SU-DHL-6 (cell line): ENCODE data around the gene MGAT1.

Experiments used
- H2AFZ ChIP-seq: fragments of 200-600 bp; sonication (generic); 2 replicates; pipeline ENCODE4 v1.6.1; 2014; ENCODE audit warnings: low read depth, mild to moderate bottlenecking, moderate library complexity, mixed read lengths, antibody characterized with exemption, low read length; ENCODE audit not compliant: severe bottlenecking
- H3F3A ChIP-seq: fragments of 200-600 bp; shearing (Covaris generic); 2 replicates; pipeline ENCODE4 v1.6.0; 2016; ENCODE audit warnings: antibody characterized with exemption, mild to moderate bottlenecking; ENCODE audit not compliant: insufficient read depth
- H3K27ac ChIP-seq: fragments of 200-600 bp; sonication (generic); 2 replicates; pipeline ENCODE4 v1.5.1; 2016; ENCODE audit warnings: low read depth, mild to moderate bottlenecking, low read length, moderate library complexity, mixed read lengths
- H3K27me3 ChIP-seq: fragments of 200-600 bp; sonication (generic), shearing (Covaris generic); 2 replicates; pipeline ENCODE4 v1.6.0; 2014; ENCODE audit warnings: mild to moderate bottlenecking, low read length
- H3K36me3 ChIP-seq: fragments of 200-600 bp; sonication (generic); 2 replicates; pipeline ENCODE4 v1.6.1; 2014; ENCODE audit warnings: mild to moderate bottlenecking, low read length, mixed read lengths
- H3K4me2 ChIP-seq: fragments of 300-600, 200-600 bp; shearing (Covaris generic), sonication (generic); 2 replicates; pipeline ENCODE4 v1.6.0; 2014; ENCODE audit warnings: low read length, low read depth, mild to moderate bottlenecking; ENCODE audit not compliant: poor library complexity, severe bottlenecking
- H3K4me3 ChIP-seq: fragments of 200-600 bp; sonication (generic); 2 replicates; pipeline ENCODE4 v1.5.1; 2014; ENCODE audit warnings: antibody characterized with exemption, low read length, mild to moderate bottlenecking, mixed read lengths; ENCODE audit not compliant: insufficient read depth, poor library complexity, severe bottlenecking
- H3K79me2 ChIP-seq: fragments of 200-600 bp; sonication (generic); 2 replicates; pipeline ENCODE4 v1.6.1; 2014; ENCODE audit warnings: mild to moderate bottlenecking, low read length, moderate library complexity; ENCODE audit not compliant: insufficient read depth
- H3K9ac ChIP-seq: fragments of 200-600 bp; sonication (generic); 2 replicates; pipeline ENCODE4 v1.7.0; 2014; ENCODE audit warnings: mild to moderate bottlenecking, low read length
- H3K9me2 ChIP-seq: fragments of 200-600 bp; sonication (generic); replicated peaks from 2 replicates; pipeline ENCODE4 v1.6.1; 2014; ENCODE audit warnings: low read length; ENCODE audit not compliant: insufficient read depth
- H3K9me3 ChIP-seq: fragments of 200-600 bp; sonication (generic); 2 replicates; pipeline ENCODE4 v1.6.1; 2014; ENCODE audit warnings: low read length, mixed read lengths; ENCODE audit not compliant: insufficient read depth
- H4K20me1 ChIP-seq: fragments of 200-600 bp; sonication (generic); 2 replicates; pipeline ENCODE4 v1.6.1; 2014; ENCODE audit warnings: low read depth, mild to moderate bottlenecking, antibody characterized with exemption, low read length, moderate library complexity, mixed read lengths
- EZH2phosphoT487 ChIP-seq: fragments of 200-600 bp; sonication (generic), shearing (Covaris generic); conservative IDR thresholded peaks from 2 replicates; pipeline ENCODE4 v1.6.1; 2018; ENCODE audit warnings: mild to moderate bottlenecking, antibody characterized with exemption, low read length, moderate library complexity, mixed read lengths
- TF ChIP-seq, protein P1 (sequence below): fragments of 200-600 bp; sonication (generic); IDR thresholded peaks from one replicate; pipeline ENCODE4 v1.5.1; 2017; ENCODE audit warnings: antibody characterized with exemption, mild to moderate bottlenecking, low read length, moderate library complexity; ENCODE audit not compliant: insufficient read depth, poor library complexity, severe bottlenecking

MGAT1 gene

DNA sequence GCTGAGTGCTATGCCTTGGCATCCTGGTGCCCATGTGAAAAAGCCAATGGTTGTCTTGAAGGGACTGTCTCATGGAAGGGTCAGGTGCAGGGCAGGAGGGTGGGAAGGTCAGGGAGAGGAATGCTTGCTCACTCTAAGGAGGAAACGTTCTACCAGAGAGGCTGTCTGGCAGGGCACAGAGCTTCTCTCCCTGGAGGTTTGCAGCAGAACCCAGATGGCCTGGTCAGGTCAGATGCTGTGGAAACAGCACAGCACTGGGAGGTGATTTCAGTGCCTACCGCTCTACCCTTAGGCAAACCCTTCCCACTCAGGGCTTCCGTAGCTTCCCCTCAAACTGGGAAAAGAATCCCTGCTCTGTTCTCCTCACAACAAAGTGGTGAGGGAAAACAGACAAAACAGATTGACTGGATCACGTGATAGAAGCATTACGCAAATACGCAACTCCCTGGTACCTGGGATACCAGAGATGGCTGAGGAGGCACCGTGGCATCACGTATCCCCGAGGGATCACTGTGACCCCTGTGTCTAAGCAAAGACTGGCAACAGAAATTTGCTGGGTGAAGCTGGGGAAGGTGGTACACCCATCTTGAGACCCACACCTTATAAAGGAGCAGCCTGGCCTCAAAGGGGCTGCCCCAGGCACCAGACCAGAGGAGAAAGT is 3.9 kb upstream of the MGAT1 start:
- H3K4me3 ChIP-seq = no peak overlapping the region
- H3F3A ChIP-seq = peaks cover 33% of the 10 kb centered on the region

DNA sequence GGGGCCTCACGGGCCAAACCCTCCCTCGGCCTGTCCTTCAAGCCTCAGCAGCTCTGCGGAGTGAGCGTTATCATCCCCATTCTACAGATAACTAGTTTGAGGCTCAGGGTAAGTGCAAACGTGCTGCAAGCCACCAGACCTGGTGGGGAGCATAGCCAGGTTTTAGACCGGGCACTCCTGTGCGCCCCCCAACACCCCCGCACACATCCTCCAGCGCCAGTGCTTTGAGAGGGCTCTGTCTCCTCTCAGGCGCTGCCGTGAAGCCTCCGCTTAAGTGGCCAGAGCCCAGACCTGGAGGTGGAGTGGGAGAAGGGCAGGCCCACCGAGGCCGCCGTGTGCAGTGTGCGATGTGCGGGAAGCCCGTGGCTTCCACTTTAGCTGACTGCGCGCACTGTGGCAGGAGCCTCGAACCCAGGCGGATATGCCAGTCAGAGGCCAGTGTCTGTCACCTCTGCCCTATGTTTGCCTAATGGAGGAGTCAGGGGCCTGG is 1.6 kb upstream of the MGAT1 start:
- Histone ChIP-seq H2AFZ (peak overlapping the region; percentile 54), H4K20me1 (peaks cover 13% of the 10 kb centered on the region; the same call in 1 of the 2 replicates), H3F3A (peaks cover 28% of the 10 kb centered on the region), H3K9me2 (no peaks in the 10 kb centered on the region), H3K4me3 (peak overlapping the region; percentile 78), H3K27ac (peak overlapping the region; percentile 92), H3K9ac (peak overlapping the region; percentile 68), H3K36me3 (no peaks in the 10 kb centered on the region), H3K79me2 (peaks cover 59% of the 10 kb centered on the region), H3K4me2 (peak overlapping the region; percentile 96), H3K27me3 (no peaks in the 10 kb centered on the region), H3K9me3 (no peaks in the 10 kb centered on the region)
- TF ChIP-seq EZH2phosphoT487 = no peak
- TF ChIP-seq, protein P1, sequence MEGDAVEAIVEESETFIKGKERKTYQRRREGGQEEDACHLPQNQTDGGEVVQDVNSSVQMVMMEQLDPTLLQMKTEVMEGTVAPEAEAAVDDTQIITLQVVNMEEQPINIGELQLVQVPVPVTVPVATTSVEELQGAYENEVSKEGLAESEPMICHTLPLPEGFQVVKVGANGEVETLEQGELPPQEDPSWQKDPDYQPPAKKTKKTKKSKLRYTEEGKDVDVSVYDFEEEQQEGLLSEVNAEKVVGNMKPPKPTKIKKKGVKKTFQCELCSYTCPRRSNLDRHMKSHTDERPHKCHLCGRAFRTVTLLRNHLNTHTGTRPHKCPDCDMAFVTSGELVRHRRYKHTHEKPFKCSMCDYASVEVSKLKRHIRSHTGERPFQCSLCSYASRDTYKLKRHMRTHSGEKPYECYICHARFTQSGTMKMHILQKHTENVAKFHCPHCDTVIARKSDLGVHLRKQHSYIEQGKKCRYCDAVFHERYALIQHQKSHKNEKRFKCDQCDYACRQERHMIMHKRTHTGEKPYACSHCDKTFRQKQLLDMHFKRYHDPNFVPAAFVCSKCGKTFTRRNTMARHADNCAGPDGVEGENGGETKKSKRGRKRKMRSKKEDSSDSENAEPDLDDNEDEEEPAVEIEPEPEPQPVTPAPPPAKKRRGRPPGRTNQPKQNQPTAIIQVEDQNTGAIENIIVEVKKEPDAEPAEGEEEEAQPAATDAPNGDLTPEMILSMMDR = no peak

More for the DNA sequence above, 3.9 kb upstream of the MGAT1 start:
- Histone ChIP-seq H3K36me3 (no peaks in the 10 kb centered on the region), H3K27me3 (no peaks in the 10 kb centered on the region), H4K20me1 (peaks cover 4% of the 10 kb centered on the region; the same call in 1 of the 2 replicates), H3K4me2 (peak overlapping the region; percentile 92), H3K9me2 (no peaks in the 10 kb centered on the region), H3K9me3 (no peaks in the 10 kb centered on the region), H3K27ac (peak overlapping the region; percentile 34), H2AFZ (no peak overlapping the region), H3K79me2 (peaks cover 40% of the 10 kb centered on the region), H3K9ac (peak overlapping the region; percentile 71)
- TF ChIP-seq, protein P1 = no peak
- no peak for TF ChIP-seq EZH2phosphoT487

DNA sequence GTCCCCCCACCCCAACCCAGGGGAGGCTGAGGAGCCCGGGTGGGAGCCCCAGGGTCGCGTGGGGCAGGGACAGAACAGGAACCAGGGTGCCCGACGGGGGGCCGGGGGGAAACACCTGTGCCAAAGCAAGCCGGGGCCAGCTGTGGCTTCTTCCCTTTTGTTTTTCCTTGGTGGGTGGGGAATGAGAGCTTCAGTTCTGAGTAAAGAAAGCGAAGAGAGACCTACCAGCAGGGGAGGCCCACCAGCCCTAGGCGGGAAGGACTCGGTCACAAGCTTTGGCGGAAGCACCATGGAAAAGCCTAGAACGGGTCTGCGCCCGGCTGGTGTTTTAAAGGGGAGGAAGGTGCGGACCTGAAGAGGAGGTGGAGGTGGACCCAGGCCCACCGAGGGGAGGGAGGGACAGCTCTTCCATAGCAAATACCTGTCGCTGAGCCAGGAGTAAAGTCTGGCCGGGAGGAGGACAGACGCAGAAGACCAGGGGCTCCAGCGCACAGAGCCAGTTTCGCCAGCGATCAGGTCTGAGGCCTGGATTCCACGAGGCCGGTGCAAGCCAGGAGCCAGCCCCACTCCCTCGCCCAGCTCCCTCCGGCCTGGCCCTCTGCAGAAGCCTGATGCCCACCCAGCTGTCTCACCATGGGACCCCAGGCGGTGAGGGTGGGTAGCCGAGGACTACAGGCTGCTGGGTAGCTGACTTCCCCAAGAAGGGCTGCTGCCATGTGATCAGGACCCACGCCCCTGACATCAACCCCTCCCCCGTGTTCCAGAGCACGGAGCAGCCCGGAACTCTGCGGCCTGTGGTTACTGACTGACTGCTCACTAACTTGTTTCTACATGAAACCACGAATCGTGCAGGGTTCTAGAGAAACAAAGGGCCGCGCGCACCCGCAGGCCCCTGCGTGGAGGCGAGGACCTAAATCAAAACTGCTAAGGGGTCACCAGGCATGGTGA is 849 bp upstream of the MGAT1 start:
- Histone ChIP-seq H2AFZ (peak overlapping the region; percentile 54), H3K79me2 (peaks cover 60% of the 10 kb centered on the region), H3K36me3 (no peaks in the 10 kb centered on the region), H3K9me3 (no peaks in the 10 kb centered on the region), H3K9me2 (no peaks in the 10 kb centered on the region), H3K9ac (peak overlapping the region; percentile 68), H3K4me3 (peak overlapping the region; percentile 78), H4K20me1 (peaks cover 20% of the 10 kb centered on the region; the same call in 1 of the 2 replicates), H3K4me2 (peak overlapping the region; percentile 96), H3K27ac (peak overlapping the region; percentile 92), H3K27me3 (no peaks in the 10 kb centered on the region), H3F3A (peaks cover 28% of the 10 kb centered on the region)
- TF ChIP-seq, protein P1 = no peak
- TF ChIP-seq EZH2phosphoT487 = no peak
